Subcutaneous adipose tissue (tissue), 4 donors: ENCODE results near the gene TTC21A. TPM values are rescaled to one million over a fixed set of nuclear protein-coding genes. Genes with fewer than 3 reads are reported as not detected.

ENCODE experiments used
- CTCF ChIP-seq: fragments of 450-650 bp; IDR thresholded peaks from one replicate; pipeline ENCODE4 v1.5.1; 2016; ENCODE audit warnings: low read depth, mild to moderate bottlenecking, control low read depth, antibody characterized with exemption, moderate library complexity
- total RNA-seq, 4 donors: library from RNA; depleted of rRNA; stranded (reverse); fragments of >200 nt; gene quantifications; one replicate each; pipeline ENCODE4 v1.1.0, GENCODE V29; 2016

Gene TTC21A
- total RNA-seq, 4 donors from 2014 or later, result 3.3 to 11.1 (median 7.4) TPM

DNA sequence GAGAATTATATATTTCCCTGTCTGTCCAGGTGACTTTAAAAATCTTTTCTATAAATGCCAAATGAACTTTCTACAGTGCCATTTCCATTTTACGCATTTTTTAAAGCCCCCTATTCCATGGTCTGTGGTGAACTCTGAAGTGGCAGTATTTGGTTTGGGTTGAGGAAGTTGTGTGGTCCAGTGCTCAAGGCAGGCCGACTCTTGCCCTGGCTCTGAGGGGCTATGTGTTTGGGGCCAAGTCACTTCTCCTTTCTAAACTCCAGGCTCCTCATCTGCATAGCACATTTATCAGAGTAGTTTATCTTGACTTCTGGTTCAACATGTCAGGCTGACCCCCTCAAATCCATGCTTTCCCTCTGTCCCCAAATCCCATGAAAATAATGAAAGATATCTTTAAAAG lies 14.1 kb downstream of the TTC21A start:
- no peak for TF ChIP-seq CTCF

- TF ChIP-seq CTCF, result no peak
Measured at GRCh38 chr3:39122813-39123212, 15.3 kb downstream of the TTC21A start.

GRCh38 chr3:39124876-39125840 lies 17.7 kb downstream of the TTC21A start:
- TF ChIP-seq CTCF, result no peak

DNA sequence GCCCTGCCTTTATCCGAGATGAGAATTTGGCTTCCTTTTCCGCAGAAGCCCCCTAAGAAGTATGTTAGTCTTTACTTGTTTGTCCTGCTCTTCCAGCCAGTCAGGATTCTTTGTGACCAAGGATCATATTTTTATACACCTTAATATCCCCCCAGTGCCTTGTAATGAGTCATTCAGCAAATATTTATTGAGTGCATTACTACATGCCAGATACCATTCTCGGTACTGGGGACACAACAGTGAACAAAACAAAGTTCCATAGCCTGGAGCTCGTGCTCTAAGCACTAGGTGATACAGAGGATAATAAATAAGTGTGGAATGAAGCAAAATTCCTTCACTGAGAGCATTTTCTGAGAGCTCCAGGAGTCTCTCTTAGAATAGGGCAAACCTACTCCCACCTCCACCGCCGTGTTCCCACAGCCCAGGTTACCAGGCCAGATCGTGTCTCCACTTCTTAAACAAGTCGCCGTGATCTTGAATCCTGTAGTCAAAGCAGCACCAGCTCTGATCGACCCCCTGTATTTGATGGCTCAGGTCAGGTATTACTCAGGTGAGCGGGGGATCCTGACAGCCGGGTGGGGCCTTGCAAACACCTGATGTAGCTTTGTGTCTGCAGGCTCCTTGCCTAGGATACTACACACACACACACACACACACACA lies 18.5 kb downstream of the TTC21A start:
- no peak for TF ChIP-seq CTCF

- TF ChIP-seq CTCF, result no peak
Measured at GRCh38 chr3:39126532-39127071, 19.1 kb downstream of the TTC21A start.

DNA sequence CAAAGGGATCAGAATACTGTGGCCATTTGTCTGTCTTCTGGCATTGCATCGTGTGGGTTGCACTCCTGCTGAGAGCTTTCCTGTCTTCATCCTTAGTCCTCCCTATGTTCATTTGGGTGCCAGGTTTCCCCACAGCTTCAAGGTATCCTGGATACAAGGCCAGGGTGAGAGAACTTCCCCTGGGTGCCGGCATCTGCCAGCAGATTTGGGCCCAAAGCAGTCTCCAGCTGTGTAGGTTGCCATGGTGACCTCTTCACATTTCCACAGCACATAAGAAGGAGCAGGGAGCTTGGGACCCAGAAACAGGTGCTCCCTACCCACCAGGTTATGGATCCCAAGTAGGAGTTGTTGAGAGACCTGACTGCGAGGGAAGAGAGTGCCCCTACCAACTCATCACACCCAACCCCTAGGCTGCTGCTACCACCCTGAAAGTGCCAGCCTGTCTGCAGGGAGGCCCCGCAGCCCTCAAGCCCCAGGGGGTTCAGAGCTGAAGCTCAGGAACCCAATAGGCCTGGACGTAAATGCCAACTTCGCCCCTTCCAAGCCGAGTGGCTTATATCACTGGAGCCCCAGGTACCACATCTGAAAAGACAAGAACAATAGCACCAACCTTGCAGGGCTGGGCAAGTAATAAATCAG lies 19.9 kb downstream of the TTC21A start:
- TF ChIP-seq CTCF, result no peak
